DND-41 (cell line): ENCODE results near the gene HADHA.

Experiments
- CTCF ChIP-seq: IDR thresholded peaks from 2 replicates; pipeline ENCODE4 v1.5.1; 2012; ENCODE audit warnings: borderline replicate concordance, low read length, moderate library complexity, mild to moderate bottlenecking; ENCODE audit not compliant: poor library complexity, severe bottlenecking; ENCODE audit errors: extremely low read depth
- EZH2 ChIP-seq: IDR thresholded peaks from 3 replicates; pipeline ENCODE4 v1.6.1; 2012; ENCODE audit warnings: borderline replicate concordance, low read depth, mild to moderate bottlenecking, moderate library complexity, low read length, inconsistent platforms; ENCODE audit not compliant: severe bottlenecking

- no peak for TF ChIP-seq CTCF
- no peak for TF ChIP-seq EZH2
Measured at GRCh38 chr2:26214759-26215158, 29.7 kb downstream of the HADHA start.
